ENCODE results near the gene LRMDA.

GRCh38 chr10:75982611-75983369, 551.4 kb downstream of the LRMDA start:
- TF ChIP-seq CTCF (IDR thresholded peaks at IDR 0.05) (no peak), POLR2A (IDR thresholded peaks at IDR 0.05) (no peak)
